Measurements from ENCODE around the gene ECHDC3.

The ECHDC3 gene

DNA sequence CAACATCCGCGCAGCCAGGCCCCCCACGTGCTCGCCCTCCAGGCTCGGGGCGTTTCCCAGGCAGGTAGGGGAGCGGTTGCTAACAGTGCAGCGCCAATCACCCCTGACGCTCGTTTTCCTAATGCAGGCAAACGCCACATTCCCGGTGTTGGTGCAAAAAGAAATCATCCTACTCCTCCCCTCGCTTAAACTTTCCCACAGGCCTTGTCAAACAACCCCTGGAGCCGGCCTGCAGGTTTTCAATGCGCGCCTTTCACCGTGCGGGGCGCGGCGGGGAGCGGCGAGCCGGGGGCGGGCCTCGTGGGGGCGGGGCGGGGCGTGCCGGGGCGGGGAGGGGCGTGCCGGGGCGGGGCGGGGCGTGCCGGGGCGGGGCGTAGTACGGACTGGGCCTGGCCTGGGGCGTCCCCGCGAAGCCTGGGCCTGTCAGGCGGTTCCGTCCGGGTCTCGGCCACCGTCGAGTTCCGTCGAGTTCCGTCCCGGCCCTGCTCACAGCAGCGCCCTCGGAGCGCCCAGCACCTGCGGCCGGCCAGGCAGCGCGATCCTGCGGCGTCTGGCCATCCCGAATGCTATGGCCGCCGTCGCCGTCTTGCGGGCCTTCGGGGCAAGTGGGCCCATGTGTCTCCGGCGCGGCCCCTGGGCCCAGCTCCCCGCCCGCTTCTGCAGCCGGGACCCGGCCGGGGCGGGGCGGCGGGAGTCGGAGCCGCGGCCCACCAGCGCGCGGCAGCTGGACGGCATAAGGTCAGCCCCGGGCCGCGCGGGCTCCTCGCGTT lies at the start of gene ECHDC3:
Gene ECHDC3 (plus strand): TSS at position 374 of the 770 bp plus-strand sequence. CDS start 195 bp downstream, at position 569.
- Histone ChIP-seq H3K36me3 (ENCODE audit: control insufficient read depth in 5 of 5, insufficient read depth in 5 of 5, low read length in 5 of 5) (peaks cover 0 to 5% (median 0%) of the 10 kb centered on the region in 5 donors), H3K27me3 (ENCODE audit: control insufficient read depth in 5 of 5, insufficient read depth in 4 of 5, low read length in 5 of 5) (no peaks in the 10 kb centered on the region), H3K4me3 (ENCODE audit: low read depth in 1 of 5, low read length in 5 of 5) (peak within 1 kb of the TSS; percentile 60 to 70 (median 66)), H3K27ac (ENCODE audit: low read depth, low read length) (peak within 1 kb of the TSS; percentile 82), H3K9ac (ENCODE audit: low read length in 5 of 5) (peak within 1 kb of the TSS in 4 of 5 donors; percentile 68 to 88 (median 80)), H3K4me1 (ENCODE audit: control insufficient read depth in 5 of 5, insufficient read depth in 5 of 5, low read length in 5 of 5) (peaks cover 4 to 53% (median 43%) of the 10 kb centered on the region in 5 donors), H3K9me3 (ENCODE audit: control insufficient read depth in 5 of 5, low read length in 5 of 5) (no peaks in the 10 kb centered on the region)

GRCh38 chr10:11693376-11693775 lies 48.8 kb upstream of the ECHDC3 start:
- no peak overlapping the region for H3K27ac ChIP-seq (ENCODE audit: low read depth, low read length)
- no peaks in the 10 kb centered on the region for H3K27me3 ChIP-seq (ENCODE audit: control insufficient read depth in 5 of 5, insufficient read depth in 4 of 5, low read length in 5 of 5)
- H3K4me3 ChIP-seq (ENCODE audit: low read depth in 1 of 5, low read length in 5 of 5) = no peak overlapping the region
- H3K9ac ChIP-seq (ENCODE audit: low read length in 5 of 5) = no peak overlapping the region
- peaks cover 0 to 11% (median 5%) of the 10 kb centered on the region in 5 donors for H3K4me1 ChIP-seq (ENCODE audit: control insufficient read depth in 5 of 5, insufficient read depth in 5 of 5, low read length in 5 of 5)
- no peaks in the 10 kb centered on the region for H3K36me3 ChIP-seq (ENCODE audit: control insufficient read depth in 5 of 5, insufficient read depth in 5 of 5, low read length in 5 of 5)
- no peaks in the 10 kb centered on the region for H3K9me3 ChIP-seq (ENCODE audit: control insufficient read depth in 5 of 5, low read length in 5 of 5)

GRCh38 chr10:11695779-11696178 lies 46.4 kb upstream of the ECHDC3 start:
- H3K9me3 ChIP-seq (ENCODE audit: control insufficient read depth in 5 of 5, low read length in 5 of 5) = no peaks in the 10 kb centered on the region
- H3K27me3 ChIP-seq (ENCODE audit: control insufficient read depth in 5 of 5, insufficient read depth in 4 of 5, low read length in 5 of 5) = no peaks in the 10 kb centered on the region
- H3K9ac ChIP-seq (ENCODE audit: low read length in 5 of 5) = no peak overlapping the region
- no peaks in the 10 kb centered on the region for H3K36me3 ChIP-seq (ENCODE audit: control insufficient read depth in 5 of 5, insufficient read depth in 5 of 5, low read length in 5 of 5)
- no peak overlapping the region for H3K4me3 ChIP-seq (ENCODE audit: low read depth in 1 of 5, low read length in 5 of 5)
- no peak overlapping the region for H3K27ac ChIP-seq (ENCODE audit: low read depth, low read length)
- peaks cover 0 to 4% (median 3%) of the 10 kb centered on the region in 5 donors for H3K4me1 ChIP-seq (ENCODE audit: control insufficient read depth in 5 of 5, insufficient read depth in 5 of 5, low read length in 5 of 5)

GRCh38 chr10:11697718-11698527 lies 44.3 kb upstream of the ECHDC3 start:
- Histone ChIP-seq H3K27me3 (ENCODE audit: control insufficient read depth in 5 of 5, insufficient read depth in 4 of 5, low read length in 5 of 5) (no peaks in the 10 kb centered on the region), H3K4me3 (ENCODE audit: low read depth in 1 of 5, low read length in 5 of 5) (no peak overlapping the region), H3K9me3 (ENCODE audit: control insufficient read depth in 5 of 5, low read length in 5 of 5) (no peaks in the 10 kb centered on the region), H3K36me3 (ENCODE audit: control insufficient read depth in 5 of 5, insufficient read depth in 5 of 5, low read length in 5 of 5) (no peaks in the 10 kb centered on the region), H3K27ac (ENCODE audit: low read depth, low read length) (no peak overlapping the region), H3K9ac (ENCODE audit: low read length in 5 of 5) (no peak overlapping the region), H3K4me1 (ENCODE audit: control insufficient read depth in 5 of 5, insufficient read depth in 5 of 5, low read length in 5 of 5) (peaks cover 0 to 4% (median 3%) of the 10 kb centered on the region in 5 donors)

- H3K36me3 ChIP-seq (ENCODE audit: control insufficient read depth in 5 of 5, insufficient read depth in 5 of 5, low read length in 5 of 5) = no peaks in the 10 kb centered on the region
- H3K4me1 ChIP-seq (ENCODE audit: control insufficient read depth in 5 of 5, insufficient read depth in 5 of 5, low read length in 5 of 5) = peaks cover 0 to 4% (median 3%) of the 10 kb centered on the region in 5 donors
- H3K27ac ChIP-seq (ENCODE audit: low read depth, low read length) = no peak overlapping the region
- no peaks in the 10 kb centered on the region for H3K9me3 ChIP-seq (ENCODE audit: control insufficient read depth in 5 of 5, low read length in 5 of 5)
- H3K9ac ChIP-seq (ENCODE audit: low read length in 5 of 5) = no peak overlapping the region
- no peak overlapping the region for H3K4me3 ChIP-seq (ENCODE audit: low read depth in 1 of 5, low read length in 5 of 5)
- H3K27me3 ChIP-seq (ENCODE audit: control insufficient read depth in 5 of 5, insufficient read depth in 4 of 5, low read length in 5 of 5) = no peaks in the 10 kb centered on the region
Observed at GRCh38 chr10:11698691-11699549, 43.3 kb upstream of the ECHDC3 start.

DNA sequence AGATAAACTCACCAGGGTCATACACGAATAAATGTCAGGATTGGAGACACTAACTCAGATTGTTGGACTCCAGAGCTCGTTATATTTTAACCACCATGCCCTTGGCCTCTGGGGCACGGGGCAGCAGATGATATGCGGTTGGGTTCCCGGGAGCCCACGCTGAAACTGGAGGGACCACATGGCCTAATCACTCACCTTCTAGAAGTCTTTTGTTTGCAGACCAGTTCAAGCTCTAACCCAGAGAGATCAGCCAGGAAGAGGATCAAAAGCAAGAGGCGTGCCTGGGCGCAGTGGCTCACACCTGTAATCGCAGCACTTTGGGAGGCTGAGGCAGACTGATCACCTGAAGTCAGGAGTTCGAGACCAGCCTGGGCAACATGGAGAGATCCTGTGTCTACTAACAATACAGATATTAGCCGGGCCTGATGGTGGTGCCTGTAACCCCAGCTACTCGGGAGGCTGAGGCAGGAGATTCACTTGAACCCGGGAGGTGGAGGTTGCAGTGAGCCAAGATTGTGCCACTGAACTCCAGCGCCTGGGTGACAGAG lies 42.6 kb upstream of the ECHDC3 start:
- Histone ChIP-seq H3K9ac (ENCODE audit: low read length in 5 of 5) (no peak overlapping the region), H3K4me1 (ENCODE audit: control insufficient read depth in 5 of 5, insufficient read depth in 5 of 5, low read length in 5 of 5) (peaks cover 0 to 9% (median 3%) of the 10 kb centered on the region in 5 donors), H3K4me3 (ENCODE audit: low read depth in 1 of 5, low read length in 5 of 5) (no peak overlapping the region), H3K36me3 (ENCODE audit: control insufficient read depth in 5 of 5, insufficient read depth in 5 of 5, low read length in 5 of 5) (no peaks in the 10 kb centered on the region), H3K27me3 (ENCODE audit: control insufficient read depth in 5 of 5, insufficient read depth in 4 of 5, low read length in 5 of 5) (no peaks in the 10 kb centered on the region), H3K9me3 (ENCODE audit: control insufficient read depth in 5 of 5, low read length in 5 of 5) (no peaks in the 10 kb centered on the region), H3K27ac (ENCODE audit: low read depth, low read length) (no peak overlapping the region)

DNA sequence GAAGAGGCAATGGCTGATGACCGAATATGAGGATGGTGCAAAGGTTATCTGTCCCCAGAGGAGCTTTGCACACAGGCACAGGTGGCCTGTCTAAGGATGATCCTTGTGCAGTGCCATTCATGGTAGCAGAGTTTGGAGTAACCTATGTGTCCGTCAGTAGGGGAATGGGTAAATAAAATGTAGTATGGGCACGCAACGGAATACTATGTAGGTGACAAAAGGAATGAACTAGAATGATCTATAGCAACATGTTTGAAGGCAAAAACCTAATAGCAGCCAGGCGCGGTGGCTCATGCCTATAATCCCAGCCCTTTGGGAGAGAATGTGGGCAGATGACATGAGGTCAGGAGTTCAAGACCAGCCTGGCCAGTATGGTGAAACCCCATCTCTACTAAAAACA lies 41.6 kb upstream of the ECHDC3 start:
- H3K4me3 ChIP-seq (ENCODE audit: low read depth in 1 of 5, low read length in 5 of 5) = no peak overlapping the region
- no peaks in the 10 kb centered on the region for H3K36me3 ChIP-seq (ENCODE audit: control insufficient read depth in 5 of 5, insufficient read depth in 5 of 5, low read length in 5 of 5)
- peaks cover 0 to 14% (median 3%) of the 10 kb centered on the region in 5 donors for H3K4me1 ChIP-seq (ENCODE audit: control insufficient read depth in 5 of 5, insufficient read depth in 5 of 5, low read length in 5 of 5)
- no peaks in the 10 kb centered on the region for H3K27me3 ChIP-seq (ENCODE audit: control insufficient read depth in 5 of 5, insufficient read depth in 4 of 5, low read length in 5 of 5)
- no peak overlapping the region for H3K9ac ChIP-seq (ENCODE audit: low read length in 5 of 5)
- no peaks in the 10 kb centered on the region for H3K9me3 ChIP-seq (ENCODE audit: control insufficient read depth in 5 of 5, low read length in 5 of 5)
- no peak overlapping the region for H3K27ac ChIP-seq (ENCODE audit: low read depth, low read length)

GRCh38 chr10:11701451-11702095 lies 40.6 kb upstream of the ECHDC3 start:
- Histone ChIP-seq H3K4me3 (ENCODE audit: low read depth in 1 of 5, low read length in 5 of 5) (no peak overlapping the region), H3K4me1 (ENCODE audit: control insufficient read depth in 5 of 5, insufficient read depth in 5 of 5, low read length in 5 of 5) (peaks cover 0 to 14% (median 3%) of the 10 kb centered on the region in 5 donors), H3K27me3 (ENCODE audit: control insufficient read depth in 5 of 5, insufficient read depth in 4 of 5, low read length in 5 of 5) (no peaks in the 10 kb centered on the region), H3K9ac (ENCODE audit: low read length in 5 of 5) (no peak overlapping the region), H3K36me3 (ENCODE audit: control insufficient read depth in 5 of 5, insufficient read depth in 5 of 5, low read length in 5 of 5) (no peaks in the 10 kb centered on the region), H3K9me3 (ENCODE audit: control insufficient read depth in 5 of 5, low read length in 5 of 5) (no peaks in the 10 kb centered on the region), H3K27ac (ENCODE audit: low read depth, low read length) (no peak overlapping the region)

DNA sequence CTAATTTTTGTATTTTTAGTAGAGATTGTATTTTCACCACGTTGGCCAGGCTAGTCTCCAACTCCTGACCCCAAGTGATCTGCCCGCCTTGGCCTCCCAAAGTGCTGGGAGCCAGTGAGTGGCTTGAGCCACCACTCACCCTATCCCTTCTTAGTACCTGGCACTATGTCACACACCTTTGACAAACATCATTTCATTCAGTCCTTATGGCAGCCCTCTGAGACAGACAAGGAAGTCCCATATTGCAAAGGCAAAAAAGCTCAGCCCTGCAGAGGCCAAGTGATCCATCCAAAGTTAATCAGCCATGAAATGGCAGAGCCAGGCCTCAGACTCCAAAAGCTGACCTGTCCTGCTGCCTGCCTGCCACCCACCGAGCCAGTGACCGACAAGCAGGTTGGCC lies 39.9 kb upstream of the ECHDC3 start:
- Histone ChIP-seq H3K27ac (ENCODE audit: low read depth, low read length) (no peak overlapping the region), H3K27me3 (ENCODE audit: control insufficient read depth in 5 of 5, insufficient read depth in 4 of 5, low read length in 5 of 5) (no peaks in the 10 kb centered on the region), H3K36me3 (ENCODE audit: control insufficient read depth in 5 of 5, insufficient read depth in 5 of 5, low read length in 5 of 5) (no peaks in the 10 kb centered on the region), H3K4me3 (ENCODE audit: low read depth in 1 of 5, low read length in 5 of 5) (no peak overlapping the region), H3K9me3 (ENCODE audit: control insufficient read depth in 5 of 5, low read length in 5 of 5) (no peaks in the 10 kb centered on the region), H3K4me1 (ENCODE audit: control insufficient read depth in 5 of 5, insufficient read depth in 5 of 5, low read length in 5 of 5) (peaks cover 0 to 17% (median 3%) of the 10 kb centered on the region in 5 donors), H3K9ac (ENCODE audit: low read length in 5 of 5) (no peak overlapping the region)
